GM23338 (cell line): ENCODE results near the gene KLC4. TPM values are rescaled to one million over a fixed set of nuclear protein-coding genes. Genes with fewer than 3 reads are reported as not detected.

Experiments
- ATAC-seq: fragments of 200-7000 bp; cut with Tn5 transposase; 3 replicates; pipeline ENCODE4 v1.9.1; 2020
- DNase-seq: peaks from one replicate; pipeline ENCODE4 v3.0.0-alpha.2; 2015; ENCODE audit warnings: low spot score
- H2AFZ ChIP-seq: fragments of 200-600 bp; sonication (generic); 2 replicates; pipeline ENCODE4 v1.8.0; 2016; ENCODE audit warnings: antibody characterized with exemption, mild to moderate bottlenecking, moderate library complexity
- H3F3A ChIP-seq: fragments of 200-600 bp; sonication (generic); replicated peaks from 2 replicates; pipeline ENCODE4 v1.8.0; 2017; ENCODE audit warnings: antibody characterized with exemption, mixed run types, low read depth
- H3K27ac ChIP-seq: fragments of 200-600 bp; sonication (generic); 2 replicates; pipeline ENCODE4 v1.6.1; 2016; ENCODE audit warnings: low read depth
- H3K27me3 ChIP-seq: fragments of 200-600 bp; sonication (generic); 2 replicates; pipeline ENCODE4 v1.8.0; 2016; ENCODE audit warnings: mild to moderate bottlenecking, mixed run types, moderate library complexity; ENCODE audit not compliant: insufficient read depth
- H3K36me3 ChIP-seq: fragments of 200-600 bp; sonication (generic); 2 replicates; pipeline ENCODE4 v1.8.0; 2016; ENCODE audit warnings: mild to moderate bottlenecking; ENCODE audit not compliant: insufficient read depth
- H3K4me1 ChIP-seq: fragments of 200-600 bp; sonication (generic); 2 replicates; pipeline ENCODE4 v1.8.0; 2016; ENCODE audit warnings: mild to moderate bottlenecking, moderate library complexity; ENCODE audit not compliant: insufficient read depth
- H3K4me2 ChIP-seq: fragments of 200-600 bp; sonication (generic); 2 replicates; pipeline ENCODE4 v1.7.1; 2017; ENCODE audit warnings: mixed run types
- H3K4me3 ChIP-seq: fragments of 200-600 bp; sonication (generic); 2 replicates; pipeline ENCODE4 v1.6.1; 2016; ENCODE audit warnings: mixed run types
- H3K79me2 ChIP-seq: fragments of 200-600 bp; sonication (generic); replicated peaks from 2 replicates; pipeline ENCODE4 v1.8.0; 2017; ENCODE audit warnings: mild to moderate bottlenecking; ENCODE audit not compliant: insufficient read depth
- H3K9me2 ChIP-seq: fragments of 200-600 bp; sonication (generic); 2 replicates; pipeline ENCODE4 v1.8.0; 2017; ENCODE audit not compliant: insufficient read depth
- H4K20me1 ChIP-seq: fragments of 200-600 bp; sonication (generic); replicated peaks from 2 replicates; pipeline ENCODE4 v1.8.0; 2017; ENCODE audit warnings: mild to moderate bottlenecking; ENCODE audit not compliant: insufficient read depth
- H3K27ac Mint-ChIP-seq: 2 replicates; pipeline ENCODE4 v1.8.0; 2020; ENCODE audit warnings: inconsistent platforms, mild to moderate bottlenecking, moderate library complexity, mixed read lengths
- H3K27me3 Mint-ChIP-seq: 3 replicates; pipeline ENCODE4 v1.8.0; 2022; ENCODE audit warnings: low read depth, mild to moderate bottlenecking, moderate library complexity, mixed read lengths, inconsistent platforms; ENCODE audit not compliant: insufficient read depth, poor library complexity
- H3K36me3 Mint-ChIP-seq: 3 replicates; pipeline ENCODE4 v1.8.0; 2021; ENCODE audit warnings: low read depth, mild to moderate bottlenecking, inconsistent platforms, moderate library complexity, mixed read lengths
- H3K4me1 Mint-ChIP-seq: 3 replicates; pipeline ENCODE4 v1.8.0; 2020; ENCODE audit warnings: mild to moderate bottlenecking, inconsistent platforms, mixed read lengths
- H3K4me3 Mint-ChIP-seq: 3 replicates; pipeline ENCODE4 v1.8.0; 2021; ENCODE audit warnings: moderate library complexity, mild to moderate bottlenecking, inconsistent platforms, mixed read lengths
- H3K9me3 Mint-ChIP-seq: 3 replicates; pipeline ENCODE4 v1.8.0; 2020; ENCODE audit warnings: moderate library complexity, mild to moderate bottlenecking, inconsistent platforms, mixed read lengths
- ETS1 ChIP-seq: IDR thresholded peaks from 2 replicates; pipeline ENCODE4 v1.6.1; 2016; ENCODE audit warnings: antibody characterized with exemption
- POLR2AphosphoS5 ChIP-seq: IDR thresholded peaks from 2 replicates; pipeline ENCODE4 v1.6.1; 2016; ENCODE audit warnings: antibody characterized with exemption, low read depth
- REST ChIP-seq: IDR thresholded peaks from one replicate; pipeline ENCODE4 v1.6.1; 2018; ENCODE audit warnings: antibody characterized with exemption; ENCODE audit not compliant: unreplicated experiment
- STAT1 ChIP-seq: IDR thresholded peaks from one replicate; pipeline ENCODE4 v1.6.1; 2016; ENCODE audit warnings: antibody characterized with exemption; ENCODE audit not compliant: unreplicated experiment
- ZNF114 ChIP-seq: fragments of 250-450 bp; sonication (Bioruptor Pico); IDR thresholded peaks from 2 replicates; pipeline ENCODE4 v1.5.0; 2020; ENCODE audit warnings: mild to moderate bottlenecking, moderate library complexity
- ZNF462 ChIP-seq: fragments of 250-450 bp; sonication (Bioruptor Pico); IDR thresholded peaks from 2 replicates; pipeline ENCODE4 v1.5.0; 2020; ENCODE audit warnings: mild to moderate bottlenecking, moderate library complexity
- polyA plus RNA-seq: library from polyadenylated mRNA; unstranded; fragments of >200 nt; fragmentation: Nextera tagmentation; extraction: Ambion mirVana; gene quantifications from 2 replicates; pipeline ENCODE4 v1.2.1, GENCODE V29; 2016
- total RNA-seq: library from RNA; depleted of rRNA; stranded (reverse); fragments of >200 nt; shearing (Covaris generic); gene quantifications from 2 replicates; pipeline ENCODE4 v1.2.3, GENCODE V29; 2014

Gene KLC4
- total and polyA plus RNA-seq, 2 experiments from 2014 or later = 14.9 to 17.4 TPM

- peaks cover 7% of the 10 kb centered on the region; the same call in 2 of the 3 replicates for H3K36me3 Mint-ChIP-seq
- H3K4me1 Mint-ChIP-seq = peaks cover 24% of the 10 kb centered on the region
- ATAC-seq = peak; percentile 61
- peaks cover 89% of the 10 kb centered on the region for H3K79me2 ChIP-seq
- H3K27ac ChIP-seq = peak overlapping the region; percentile 84
- no peaks in the 10 kb centered on the region for H3K36me3 ChIP-seq
- H2AFZ ChIP-seq = no peak overlapping the region
- H3K4me3 Mint-ChIP-seq = no peak overlapping the region; the same call in 2 of the 3 replicates
- H3K4me2 ChIP-seq = peak overlapping the region; percentile 50; the same call in 1 of the 2 replicates
- H4K20me1 ChIP-seq = peaks cover 7% of the 10 kb centered on the region; the same call in 1 of the 2 replicates
- H3K4me3 ChIP-seq = no peak overlapping the region
- no peaks in the 10 kb centered on the region for H3K9me2 ChIP-seq
- H3K27me3 Mint-ChIP-seq = peaks cover 7% of the 10 kb centered on the region
- H3K4me1 ChIP-seq = peaks cover 32% of the 10 kb centered on the region
- peak; percentile 63 for DNase-seq
- 0 out of 2 replicates have a peak, but pooled peaks cover 4% of the 10 kb centered on the region for H3F3A ChIP-seq
- no peaks in the 10 kb centered on the region for H3K27me3 ChIP-seq
- no peak for TF ChIP-seq POLR2AphosphoS5
- TF ChIP-seq REST = no peak
- TF ChIP-seq STAT1 = no peak
- peak overlapping the region; percentile 8; the same call in 1 of the 2 replicates for H3K27ac Mint-ChIP-seq
- H3K9me3 Mint-ChIP-seq = no peaks in the 10 kb centered on the region
Measured at GRCh38 chr6:43105538-43106222, 46.2 kb downstream of the KLC4 start.

- H3K4me2 ChIP-seq = no peak overlapping the region
- Mint-ChIP-seq H3K4me1 (peaks cover 24% of the 10 kb centered on the region), H3K27ac (peak overlapping the region; percentile 63; the same call in 1 of the 2 replicates), H3K4me3 (no peak overlapping the region), H3K9me3 (no peaks in the 10 kb centered on the region), H3K36me3 (peaks cover 7% of the 10 kb centered on the region; the same call in 2 of the 3 replicates), H3K27me3 (peaks cover 7% of the 10 kb centered on the region)
- peaks cover 31% of the 10 kb centered on the region for H3K4me1 ChIP-seq
- H3K27me3 ChIP-seq = no peaks in the 10 kb centered on the region
- H3K4me3 ChIP-seq = no peak overlapping the region
- H3K27ac ChIP-seq = no peak overlapping the region
- H3K79me2 ChIP-seq = peaks cover 85% of the 10 kb centered on the region
- 0 out of 2 replicates have a peak, but pooled peaks cover 4% of the 10 kb centered on the region for H3F3A ChIP-seq
- ATAC-seq (no peak), DNase-seq (no peak)
- H3K36me3 ChIP-seq = no peaks in the 10 kb centered on the region
- H3K9me2 ChIP-seq = no peaks in the 10 kb centered on the region
- H2AFZ ChIP-seq = no peak overlapping the region
- H4K20me1 ChIP-seq = peaks cover 7% of the 10 kb centered on the region; the same call in 1 of the 2 replicates
- TF ChIP-seq ZNF114 (CRISPR knock-in tag) = no peak
- no peak for TF ChIP-seq ETS1
- no peak for TF ChIP-seq ZNF462 (CRISPR knock-in tag)
Measured at GRCh38 chr6:43107344-43108062, 48.1 kb downstream of the KLC4 start.
